HepG2 (cell line): ENCODE measurements around the gene NPPC. TPM values are rescaled to one million over a fixed set of nuclear protein-coding genes. Genes with fewer than 3 reads are reported as not detected.

Experiments used
- ATAC-seq: fragments of 200-7000 bp; cut with Tn5 transposase; 3 replicates; pipeline ENCODE4 v1.9.1; 2020; ENCODE audit warnings: mild to moderate bottlenecking, moderate library complexity
- BruUV-seq: library from RNA; stranded (reverse); fragments of 400-500 nt; replicated peaks from 2 replicates; lab custom pipeline; 2021; lab: Mats Ljungman, UMichigan
- CTCF ChIA-PET: fragments of 300-600 bp; formaldehyde crosslinking; extraction: SDS; loops from one replicate; lab custom pipeline; 2021; ENCODE audit warnings: low total read pairs, inconsistent platforms, low intra/inter-chr PET ratio; lab: Yijun Ruan, JAX
- POLR2A ChIA-PET: fragments of 350-600 bp; sonication (Branson Sonifier 250); formaldehyde crosslinking; loops from one replicate; lab custom pipeline; 2020; ENCODE audit warnings: antibody characterized with exemption, inconsistent platforms; lab: Yijun Ruan, JAX
- DNase-seq: peaks from one replicate; pipeline ENCODE4 v3.0.0-alpha.2; 2015; ENCODE audit warnings: low spot score
- FAIRE-seq: peaks from 3 replicates; lab custom pipeline; 2011; peaks lifted over from hg19 to GRCh38; lab: Jason Lieb, UNC
- H2AFZ ChIP-seq: one replicate; pipeline ENCODE4 v1.6.1; 2011; ENCODE audit warnings: low read length, inconsistent platforms
- H3K27ac ChIP-seq: fragments of 300-600 bp; 3 replicates; pipeline ENCODE4 v1.8.0; 2011; ENCODE audit warnings: mixed run types, mild to moderate bottlenecking, mixed read lengths, low read length, inconsistent platforms; ENCODE audit not compliant: insufficient read depth; ENCODE audit errors: extremely low read length
- H3K27me3 ChIP-seq, 2 experiments: fragments of 200-600 bp in 1 of 2; 2 replicates in 1 of 2; 3 replicates in 1 of 2; pipeline versions ENCODE4 v1.6.0 to v1.8.0; 2011; ENCODE audit warnings: low read length in 2 of 2, mild to moderate bottlenecking in 2 of 2, moderate library complexity in 2 of 2, inconsistent platforms in 1 of 2; ENCODE audit not compliant: insufficient read depth in 2 of 2, control insufficient read depth in 1 of 2
- H3K36me3 ChIP-seq, 2 experiments: fragments of 200-600 bp in 1 of 2; replicated peaks in 1 of 2; 2 replicates in 1 of 2; 3 replicates in 1 of 2; pipeline versions ENCODE4 v1.5.1 to v1.8.0; 2011; ENCODE audit warnings: low read length in 2 of 2, inconsistent platforms in 1 of 2; ENCODE audit not compliant: insufficient read depth in 2 of 2, control insufficient read depth in 1 of 2
- H3K4me1 ChIP-seq: 2 replicates; pipeline ENCODE4 v1.5.1; 2012; ENCODE audit warnings: low read length, inconsistent platforms; ENCODE audit not compliant: insufficient read depth
- H3K4me2 ChIP-seq: 2 replicates; pipeline ENCODE4 v1.6.0; 2011; ENCODE audit warnings: low read depth, low read length, inconsistent platforms
- H3K4me3 ChIP-seq, 3 experiments: fragments of 200-600 bp in 1 of 3; sonication (generic), shearing (Covaris generic) in 1 of 3; replicated peaks in 1 of 3; 2 replicates each; pipeline ENCODE4 v1.5.1; 2011 to 2016; ENCODE audit warnings: low read length in 3 of 3, inconsistent platforms in 2 of 3, low read depth in 2 of 3, mild to moderate bottlenecking in 2 of 3, control low read depth in 1 of 3, mixed read lengths in 1 of 3; ENCODE audit not compliant: insufficient read depth in 1 of 3
- H3K79me2 ChIP-seq: one replicate; pipeline ENCODE4 v1.6.1; 2011; ENCODE audit warnings: low read length, inconsistent platforms; ENCODE audit not compliant: insufficient read depth
- H3K9ac ChIP-seq: 2 replicates; pipeline ENCODE4 v1.6.0; 2011; ENCODE audit warnings: mild to moderate bottlenecking, low read depth, low read length, inconsistent platforms; ENCODE audit not compliant: insufficient read depth
- H3K9me3 ChIP-seq: 2 replicates; pipeline ENCODE4 v1.5.1; 2012; ENCODE audit warnings: mild to moderate bottlenecking, low read length
- H4K20me1 ChIP-seq: 2 replicates; pipeline ENCODE4 v1.6.0; 2011; ENCODE audit warnings: inconsistent platforms, mild to moderate bottlenecking, low read length, moderate library complexity; ENCODE audit not compliant: insufficient read depth
- GTF3A ChIP-seq: sonication (generic); formaldehyde crosslinking; conservative IDR thresholded peaks from 2 replicates; pipeline ENCODE4 v1.4.0; 2020; ENCODE audit warnings: mild to moderate bottlenecking, missing genetic modification reagents
- JUND ChIP-seq: sonication (generic); formaldehyde crosslinking; IDR thresholded peaks from 2 replicates; pipeline ENCODE4 v1.8.0; 2022; ENCODE audit warnings: mild to moderate bottlenecking, missing genetic modification reagents
- KDM1A ChIP-seq: IDR thresholded peaks from 2 replicates; pipeline ENCODE4 v1.6.1; 2016; ENCODE audit warnings: missing compliant biosample characterization
- LCORL ChIP-seq, 2 experiments: fragments of 450-650 bp in 1 of 2; sonication (generic) in 1 of 2; formaldehyde crosslinking in 1 of 2; IDR thresholded peaks; 2 replicates each; pipeline versions ENCODE4 v1.5.0 to v1.6.1; 2017 to 2020; ENCODE audit warnings: antibody characterized with exemption in 1 of 2, missing genetic modification reagents in 1 of 2
- MXD3 ChIP-seq: IDR thresholded peaks from 2 replicates; pipeline ENCODE4 v1.6.1; 2016; ENCODE audit warnings: mild to moderate bottlenecking, missing biosample characterization, missing genetic modification reagents
- NFYC ChIP-seq: IDR thresholded peaks from 2 replicates; pipeline ENCODE4 v1.6.1; 2016; ENCODE audit warnings: missing genetic modification reagents, missing compliant biosample characterization
- PATZ1 ChIP-seq: sonication (generic); formaldehyde crosslinking; IDR thresholded peaks from 2 replicates; pipeline ENCODE4 v1.4.0; 2020; ENCODE audit warnings: missing genetic modification reagents
- PLRG1 ChIP-seq: fragments of 450-650 bp; conservative IDR thresholded peaks from 2 replicates; pipeline ENCODE4 v1.6.1; 2016
- PLSCR1 ChIP-seq: sonication (generic); formaldehyde crosslinking; IDR thresholded peaks from 2 replicates; pipeline ENCODE4 v1.5.0; 2020; ENCODE audit warnings: missing genetic modification reagents, mild to moderate bottlenecking, borderline replicate concordance
- RBFOX2 ChIP-seq: fragments of 200-400 bp; formaldehyde crosslinking; IDR thresholded peaks from 2 replicates; pipeline ENCODE4 v1.6.1; 2017; ENCODE audit warnings: low read depth, mild to moderate bottlenecking, low read length
- SALL1 ChIP-seq: sonication (generic); formaldehyde crosslinking; IDR thresholded peaks from 2 replicates; pipeline ENCODE4 v1.8.0; 2022; ENCODE audit warnings: mild to moderate bottlenecking, missing genetic modification reagents
- SAP130 ChIP-seq: IDR thresholded peaks from 2 replicates; pipeline ENCODE4 v1.6.1; 2016; ENCODE audit warnings: low read depth
- ZBTB33 ChIP-seq: sonication (generic); formaldehyde crosslinking; IDR thresholded peaks from 2 replicates; pipeline ENCODE4 v1.4.0; 2020; ENCODE audit warnings: missing genetic modification reagents
- ZNF225 ChIP-seq: sonication (generic); formaldehyde crosslinking; IDR thresholded peaks from 2 replicates; pipeline ENCODE4 v1.4.0; 2020; ENCODE audit warnings: mild to moderate bottlenecking, missing genetic modification reagents
- ZNF329 ChIP-seq: sonication (generic); formaldehyde crosslinking; IDR thresholded peaks from 2 replicates; pipeline ENCODE4 v1.9.0; 2021; ENCODE audit warnings: low read depth, mild to moderate bottlenecking, missing genetic modification reagents
- ZNF501 ChIP-seq: sonication (generic); formaldehyde crosslinking; IDR thresholded peaks from 2 replicates; pipeline ENCODE4 v1.5.1; 2020; ENCODE audit warnings: mild to moderate bottlenecking, moderate library complexity, missing genetic modification reagents
- ZNF572 ChIP-seq: sonication (generic); formaldehyde crosslinking; IDR thresholded peaks from 2 replicates; pipeline ENCODE4 v1.5.1; 2020; ENCODE audit warnings: mild to moderate bottlenecking, missing genetic modification reagents
- WGBS: methylation state at CpG from one replicate; pipeline ENCODE4 v1.1.6; 2017; ENCODE audit warnings: low lambda C conversion rate; 5-methylcytosine and 5-hydroxymethylcytosine counted together
- in situ Hi-C: cut with HindIII; loops from 2 replicates; pipeline ENCODE4 v1.10.0; 2017; ENCODE audit warnings: low pct_unique_long_range_greater_than_20kb; ENCODE audit not compliant: extremely low pct_ligation_motif_present
- intact Hi-C: fragments of 100-400 bp; cut with micrococcal nuclease; formaldehyde crosslinking; loops from one replicate; pipeline ENCODE4 v1.10.0; 2022; ENCODE audit not compliant: unreplicated experiment
- polyA plus RNA-seq, 8 experiments: library from polyadenylated mRNA; depleted of rRNA in 3 of 8; stranded (reverse) in 7 of 8; unstranded in 1 of 8; fragments of >200 nt; fragmentation: Illumina TruSeq in 4 of 8; extraction: Trizol in 4 of 8; gene quantifications; 2 replicates each; pipeline versions ENCODE4 v1.2.1 to v1.2.3, GENCODE V29; 2011 to 2016; ENCODE audit warnings: low read depth in 4 of 8, missing spikeins in 1 of 8, mixed read lengths in 1 of 8; ENCODE audit not compliant: insufficient read depth in 1 of 8
- total RNA-seq, 5 experiments: library from RNA; depleted of rRNA; stranded (reverse); fragments of >200 nt; fragmentation: Illumina TruSeq; extraction: Trizol; gene quantifications; 2 replicates each; pipeline ENCODE4 v1.2.3, GENCODE V29; 2016; ENCODE audit warnings: low read depth in 1 of 5

The NPPC gene
- total and polyA plus RNA-seq, 2 of the 13 experiments (the other 11 are each of a cell fraction or from before 2014, with no cell fraction given) = 0.11 TPM; not detected in 1

- TF ChIP-seq MXD3 (peak; percentile 32; the same call in 1 of the 2 replicates), ZNF329 (CRISPR knock-in tag) (0 out of 2 replicates have a peak, but pooled peaks have one; percentile 47), LCORL (IDR thresholded peaks at IDR 0.05) (no peak), LCORL (CRISPR knock-in tag; IDR thresholded peaks at IDR 0.05) (peak; percentile 40; the same call in 1 of the 2 replicates), RBFOX2 (no peak), JUND (CRISPR knock-in tag) (no peak), ZNF225 (CRISPR knock-in tag) (0 out of 2 replicates have a peak, but pooled peaks have one; percentile 65)
Observed at GRCh38 chr2:231934441-231935206, 8.4 kb upstream of the NPPC start (continued).

GRCh38 chr2:231933916-231934401 lies 7.8 kb upstream of the NPPC start:
- peak overlapping the region; percentile 29; the same call in 1 of the 2 replicates for H3K9ac ChIP-seq
- no peaks in the 10 kb centered on the region for H4K20me1 ChIP-seq
- POLR2A ChIA-PET = interaction anchor here (1.2 kb wide), 1 partner anchor 12 kb away, joined by 3 read pairs; no protein-coding TSS in a partner anchor
- peak overlapping the region; percentile 75 for H3K4me2 ChIP-seq
- H3K27me3 ChIP-seq = peaks cover 8 to 53% of the 10 kb centered on the region in 2 experiments; a peak in 4 of 5 replicates
- no peak for DNase-seq
- FAIRE-seq = no peak
- H3K27ac ChIP-seq = no peak overlapping the region
- H2AFZ ChIP-seq = no peak overlapping the region
- H3K79me2 ChIP-seq = no peaks in the 10 kb centered on the region
- no peaks in the 10 kb centered on the region for H3K36me3 ChIP-seq
- WGBS = 28% methylated on average over 10 of the region's 13 CpGs
- no TSS peak for BruUV-seq
- H3K4me3 ChIP-seq = peak overlapping the region; percentile 15 to 57 (median 41); a peak in 4 of 6 replicates
- peaks cover 27% of the 10 kb centered on the region for H3K4me1 ChIP-seq
- ATAC-seq = peak; percentile 41
- in situ Hi-C loops (no loop called here), intact Hi-C loops (no loop called here)
- CTCF ChIA-PET = interaction anchor here (1.4 kb wide), 1 partner anchor 9 kb away, joined by 4 read pairs; no protein-coding TSS in a partner anchor
- no peaks in the 10 kb centered on the region for H3K9me3 ChIP-seq
- TF ChIP-seq KDM1A (CRISPR knock-in tag) = peak; percentile 88
- no peak for TF ChIP-seq PLRG1
- 0 out of 2 replicates have a peak, but pooled peaks have one; percentile 8 for TF ChIP-seq PATZ1
- TF ChIP-seq ZBTB33 (CRISPR knock-in tag) = 0 out of 2 replicates have a peak, but pooled peaks have one; percentile 9
- TF ChIP-seq NFYC (CRISPR knock-in tag) = no peak
- TF ChIP-seq ZNF501 (CRISPR knock-in tag) = peak; percentile 61; the same call in 1 of the 2 replicates
- no peak for TF ChIP-seq PLSCR1
- TF ChIP-seq SALL1 = peak; percentile 16; the same call in 1 of the 2 replicates
- peak; percentile 49; the same call in 1 of the 2 replicates for TF ChIP-seq ZNF572 (CRISPR knock-in tag)
- 0 out of 2 replicates have a peak, but pooled peaks have one; percentile 15 for TF ChIP-seq SAP130 (CRISPR knock-in tag)
- TF ChIP-seq GTF3A (CRISPR knock-in tag) = no peak
